DOHH2 (cell line): ENCODE data around the gene CACNA2D4.

Source experiments
- H3F3A ChIP-seq: fragments of 200-600 bp; sonication (generic), shearing (Covaris generic); 2 replicates; pipeline ENCODE4 v1.6.0; 2016; ENCODE audit warnings: antibody characterized with exemption, mild to moderate bottlenecking; ENCODE audit not compliant: control insufficient read depth, insufficient read depth
- H3K27ac ChIP-seq: fragments of 200-600 bp; sonication (generic); 2 replicates; pipeline ENCODE4 v1.5.1; 2014; ENCODE audit warnings: low read depth, mild to moderate bottlenecking, low read length, moderate library complexity
- H3K27me3 ChIP-seq: fragments of 200-600 bp; sonication (generic); 2 replicates; pipeline ENCODE4 v1.6.1; 2014; ENCODE audit warnings: mild to moderate bottlenecking, low read length, mixed read lengths; ENCODE audit not compliant: control insufficient read depth
- H3K36me3 ChIP-seq: fragments of 200-600 bp; sonication (generic); 2 replicates; pipeline ENCODE4 v1.6.1; 2014; ENCODE audit warnings: mild to moderate bottlenecking, low read length, moderate library complexity, mixed read lengths; ENCODE audit not compliant: control insufficient read depth
- H3K4me1 ChIP-seq: fragments of 200-600 bp; sonication (generic); 2 replicates; pipeline ENCODE4 v1.6.1; 2014; ENCODE audit warnings: mild to moderate bottlenecking, low read length, mixed read lengths; ENCODE audit not compliant: control insufficient read depth
- H3K4me2 ChIP-seq: fragments of 200-600 bp; sonication (generic); 2 replicates; pipeline ENCODE4 v1.6.0; 2014; ENCODE audit warnings: mild to moderate bottlenecking, low read length, moderate library complexity
- H3K4me3 ChIP-seq: fragments of 200-600 bp; sonication (generic); 2 replicates; pipeline ENCODE4 v1.5.1; 2014; ENCODE audit warnings: mild to moderate bottlenecking, low read length, mixed read lengths
- H3K79me2 ChIP-seq: fragments of 200-600 bp; sonication (generic); 2 replicates; pipeline ENCODE4 v1.6.1; 2014; ENCODE audit warnings: mild to moderate bottlenecking, low read length, mixed read lengths; ENCODE audit not compliant: control insufficient read depth
- H3K9me2 ChIP-seq: fragments of 200-600 bp; sonication (generic); replicated peaks from 2 replicates; pipeline ENCODE4 v1.6.1; 2014; ENCODE audit warnings: mild to moderate bottlenecking, low read length, mixed read lengths; ENCODE audit not compliant: control insufficient read depth
- H3K9me3 ChIP-seq: fragments of 200-600 bp; sonication (generic); 2 replicates; pipeline ENCODE4 v1.6.1; 2014; ENCODE audit warnings: antibody characterized with exemption, low read length, mixed read lengths; ENCODE audit not compliant: control insufficient read depth, insufficient read depth
- H4K20me1 ChIP-seq: fragments of 200-600 bp; sonication (generic); 2 replicates; pipeline ENCODE4 v1.6.0; 2014; ENCODE audit warnings: low read depth, mild to moderate bottlenecking, antibody characterized with exemption, low read length, moderate library complexity; ENCODE audit not compliant: control insufficient read depth, insufficient read depth
- EZH2phosphoT487 ChIP-seq: fragments of 200-600 bp; sonication (generic); IDR thresholded peaks from 2 replicates; pipeline ENCODE4 v1.6.1; 2017; ENCODE audit warnings: borderline replicate concordance, mild to moderate bottlenecking, antibody characterized with exemption, low read length, moderate library complexity, mixed read lengths
- TF ChIP-seq, protein P1 (sequence below): fragments of 200-600 bp; sonication (generic); IDR thresholded peaks from one replicate; pipeline ENCODE4 v1.5.1; 2014; ENCODE audit warnings: antibody characterized with exemption, mild to moderate bottlenecking, low read depth, low read length; ENCODE audit not compliant: poor library complexity, severe bottlenecking

Gene CACNA2D4

DNA sequence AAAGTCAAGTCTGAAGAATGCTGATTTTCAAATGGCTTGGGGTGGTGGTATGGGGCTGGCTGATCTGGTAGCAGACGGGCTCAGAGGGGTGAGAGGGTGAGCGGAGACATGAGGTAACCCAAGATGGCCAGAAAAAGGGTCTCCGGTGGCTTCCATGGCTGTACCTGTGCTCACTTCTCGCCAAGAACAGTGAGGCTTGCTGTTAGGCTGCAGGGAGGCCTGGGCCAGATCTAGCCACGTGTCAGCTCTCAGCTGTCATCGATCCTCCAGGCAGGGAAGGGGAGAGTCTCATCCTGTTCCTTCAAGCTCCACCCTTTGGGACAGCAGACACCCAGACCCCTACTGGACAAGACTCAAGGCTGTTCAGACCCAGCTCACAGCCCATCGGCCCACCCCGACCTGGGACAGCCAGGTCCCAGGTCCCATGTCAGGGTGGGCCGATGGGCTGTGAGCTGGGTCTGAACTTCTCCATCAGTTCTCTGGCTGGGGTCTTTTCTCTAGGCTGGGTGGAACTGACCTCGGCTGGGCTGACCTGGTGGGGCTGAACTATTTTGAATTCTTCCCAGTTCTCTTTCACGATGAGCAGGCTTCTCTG lies 89.0 kb downstream of the CACNA2D4 start:
- Histone ChIP-seq H3K9me2 (no peaks in the 10 kb centered on the region), H3F3A (no peaks in the 10 kb centered on the region), H3K27ac (no peak overlapping the region), H3K27me3 (peaks cover 15% of the 10 kb centered on the region), H4K20me1 (no peaks in the 10 kb centered on the region), H3K4me2 (no peak overlapping the region), H3K36me3 (no peaks in the 10 kb centered on the region), H3K4me3 (no peak overlapping the region), H3K79me2 (no peaks in the 10 kb centered on the region), H3K9me3 (no peaks in the 10 kb centered on the region), H3K4me1 (no peaks in the 10 kb centered on the region)
- TF ChIP-seq EZH2phosphoT487: no peak
- TF ChIP-seq, protein P1, sequence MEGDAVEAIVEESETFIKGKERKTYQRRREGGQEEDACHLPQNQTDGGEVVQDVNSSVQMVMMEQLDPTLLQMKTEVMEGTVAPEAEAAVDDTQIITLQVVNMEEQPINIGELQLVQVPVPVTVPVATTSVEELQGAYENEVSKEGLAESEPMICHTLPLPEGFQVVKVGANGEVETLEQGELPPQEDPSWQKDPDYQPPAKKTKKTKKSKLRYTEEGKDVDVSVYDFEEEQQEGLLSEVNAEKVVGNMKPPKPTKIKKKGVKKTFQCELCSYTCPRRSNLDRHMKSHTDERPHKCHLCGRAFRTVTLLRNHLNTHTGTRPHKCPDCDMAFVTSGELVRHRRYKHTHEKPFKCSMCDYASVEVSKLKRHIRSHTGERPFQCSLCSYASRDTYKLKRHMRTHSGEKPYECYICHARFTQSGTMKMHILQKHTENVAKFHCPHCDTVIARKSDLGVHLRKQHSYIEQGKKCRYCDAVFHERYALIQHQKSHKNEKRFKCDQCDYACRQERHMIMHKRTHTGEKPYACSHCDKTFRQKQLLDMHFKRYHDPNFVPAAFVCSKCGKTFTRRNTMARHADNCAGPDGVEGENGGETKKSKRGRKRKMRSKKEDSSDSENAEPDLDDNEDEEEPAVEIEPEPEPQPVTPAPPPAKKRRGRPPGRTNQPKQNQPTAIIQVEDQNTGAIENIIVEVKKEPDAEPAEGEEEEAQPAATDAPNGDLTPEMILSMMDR: no peak

DNA sequence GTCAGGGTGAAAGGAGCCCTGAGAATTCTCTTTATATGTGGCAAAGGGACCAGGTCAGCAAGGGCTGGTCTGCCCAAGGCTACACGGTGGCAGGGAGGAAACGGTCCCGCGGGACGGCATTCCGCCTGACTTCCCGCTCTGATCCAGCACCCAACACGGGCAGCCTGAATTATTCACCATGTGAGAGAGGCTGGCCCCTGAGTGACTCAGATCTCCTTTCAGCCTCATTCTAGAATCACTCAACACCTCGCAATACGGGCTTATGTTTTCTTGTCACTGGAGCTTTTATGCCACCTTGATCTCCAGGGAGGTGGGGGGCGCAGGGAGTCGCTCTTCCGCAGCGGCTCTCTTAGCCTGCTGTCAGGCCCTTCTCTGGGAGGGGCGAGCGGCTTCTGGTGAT lies 89.6 kb downstream of the CACNA2D4 start:
- Histone ChIP-seq H3K27ac (no peak overlapping the region), H4K20me1 (no peaks in the 10 kb centered on the region), H3K9me2 (no peaks in the 10 kb centered on the region), H3K4me2 (no peak overlapping the region), H3K9me3 (no peaks in the 10 kb centered on the region), H3K27me3 (peaks cover 15% of the 10 kb centered on the region), H3K36me3 (no peaks in the 10 kb centered on the region), H3K79me2 (no peaks in the 10 kb centered on the region), H3K4me1 (no peaks in the 10 kb centered on the region), H3F3A (no peaks in the 10 kb centered on the region), H3K4me3 (no peak overlapping the region)
- TF ChIP-seq, protein P1: no peak
- no peak for TF ChIP-seq EZH2phosphoT487

DNA sequence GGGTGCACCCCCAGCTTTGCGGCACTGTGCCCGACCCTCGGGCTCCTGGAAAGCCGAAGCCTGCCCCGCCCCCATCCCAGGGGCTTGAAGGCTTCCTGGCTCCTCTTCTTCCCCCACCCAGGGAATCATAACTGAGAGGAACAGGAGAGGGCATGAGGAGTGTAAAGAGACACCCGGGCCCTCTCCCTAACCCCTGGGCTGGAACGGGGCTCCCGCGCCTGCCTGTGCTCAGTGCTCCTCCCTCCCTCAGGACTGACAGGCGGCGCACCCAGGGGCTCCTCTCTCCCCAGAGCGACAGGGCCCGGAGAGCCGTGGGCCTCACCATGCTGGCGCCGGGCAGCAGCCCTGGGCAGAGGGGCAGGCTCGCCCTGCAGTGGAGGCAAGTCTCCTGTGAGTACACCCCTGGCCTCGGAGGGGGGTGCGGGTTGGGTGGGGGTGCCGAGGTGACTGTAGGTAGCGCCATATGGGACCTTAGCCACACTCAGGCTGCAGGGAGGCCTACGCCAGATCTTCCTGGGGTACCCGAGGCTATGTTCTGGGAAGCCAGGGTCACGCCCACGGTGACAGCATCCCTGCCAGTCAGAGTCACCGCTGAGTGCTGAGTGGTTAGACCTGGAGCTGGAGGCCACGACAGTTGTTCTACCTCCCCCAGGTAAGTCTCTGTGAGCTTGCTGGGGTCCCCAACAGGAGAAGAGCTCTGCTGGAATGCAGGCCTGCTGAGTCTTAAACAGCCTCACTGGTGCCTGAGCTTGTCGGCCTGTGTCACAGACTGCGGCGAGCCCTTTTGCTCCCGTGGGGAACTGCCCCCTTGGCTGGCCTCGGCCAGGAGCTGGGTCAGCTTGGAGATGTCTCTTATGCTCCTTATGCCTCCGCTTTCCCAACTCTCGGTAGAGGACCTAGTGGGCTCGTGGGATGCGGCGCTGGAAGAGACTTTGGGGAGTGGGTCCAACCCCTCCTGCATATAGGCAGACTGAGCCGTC lies 90.3 kb downstream of the CACNA2D4 start:
- Histone ChIP-seq H3K79me2 (no peaks in the 10 kb centered on the region), H3K4me1 (no peaks in the 10 kb centered on the region), H3K27me3 (peaks cover 12% of the 10 kb centered on the region), H3K27ac (no peak overlapping the region), H3K9me2 (no peaks in the 10 kb centered on the region), H3F3A (no peaks in the 10 kb centered on the region), H3K9me3 (no peaks in the 10 kb centered on the region), H3K36me3 (no peaks in the 10 kb centered on the region), H3K4me3 (no peak overlapping the region), H4K20me1 (no peaks in the 10 kb centered on the region), H3K4me2 (no peak overlapping the region)
- TF ChIP-seq, protein P1: no peak
- no peak for TF ChIP-seq EZH2phosphoT487
